ENCODE measurements around the gene D2HGDH.

D2HGDH gene

DNA sequence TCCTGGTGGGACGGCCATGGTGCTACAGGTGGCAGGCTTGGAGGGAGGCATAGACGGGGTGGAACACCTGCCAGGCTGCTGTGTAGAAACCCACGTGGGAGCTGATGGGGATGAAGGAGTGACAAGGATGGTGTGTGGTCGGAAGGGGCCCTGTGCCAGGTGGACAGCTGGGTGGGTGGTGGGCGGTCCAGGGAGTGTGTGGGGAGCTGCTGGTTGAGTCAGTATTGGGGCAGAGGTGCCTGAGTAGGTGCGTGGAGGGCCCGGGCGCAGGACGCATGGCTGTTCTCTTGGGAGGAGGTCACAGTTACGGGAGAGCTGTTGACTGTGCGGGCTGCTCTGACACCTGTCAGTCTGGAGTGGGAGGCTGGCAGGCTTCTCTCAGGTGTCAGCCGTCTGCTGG is 12.6 kb upstream of the D2HGDH start:
- Histone ChIP-seq H3K4me3 (no peak overlapping the region), H3K9ac (ENCODE audit: insufficient read length) (no peak overlapping the region), H3K27ac (no peak overlapping the region), H3K36me3 (ENCODE audit: insufficient read depth, low read length) (peaks cover 65% of the 10 kb centered on the region), H3K9me3 (ENCODE audit: low read depth, low read length) (peaks cover 7% of the 10 kb centered on the region; the same call in 1 of the 2 replicates)
- DNase-seq (ENCODE audit: low read depth, low spot score) = no peak
- no peak for TF ChIP-seq EZH2 (IDR thresholded peaks at IDR 0.05)
- TF ChIP-seq POLR2AphosphoS5 (IDR thresholded peaks at IDR 0.05; ENCODE audit: borderline replicate concordance, low read depth, low read length) = no peak
- no peak for TF ChIP-seq FOXP2 (optimal IDR thresholded peaks at IDR 0.05; ENCODE audit: control extremely low read depth, extremely low read length, insufficient read depth)

DNA sequence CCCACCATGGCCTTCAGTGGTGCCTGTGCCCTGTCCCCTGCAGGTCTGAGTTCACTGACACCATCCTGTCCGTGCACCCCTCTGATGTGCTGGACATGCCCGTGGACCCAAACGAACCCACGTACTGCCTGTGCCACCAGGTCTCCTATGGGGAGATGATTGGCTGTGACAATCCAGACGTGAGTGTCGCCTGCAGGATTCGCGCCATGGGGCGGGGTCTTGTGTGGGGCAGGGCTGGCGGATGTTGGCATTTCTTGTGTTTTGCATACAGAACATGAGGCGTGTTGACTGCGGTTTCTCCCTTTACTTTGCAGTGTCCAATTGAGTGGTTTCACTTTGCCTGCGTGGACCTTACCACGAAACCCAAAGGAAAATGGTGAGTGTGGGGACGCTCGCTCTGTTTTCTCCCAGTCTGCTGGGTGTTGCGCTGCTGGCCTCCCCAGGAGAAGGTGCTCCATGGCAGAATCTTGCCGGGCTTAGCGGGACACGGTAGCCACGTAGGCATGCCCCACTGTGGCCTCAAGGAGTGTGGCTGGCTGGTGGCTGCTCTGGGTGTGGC is 11.5 kb upstream of the D2HGDH start:
- DNase-seq (ENCODE audit: low read depth, low spot score) = no peak
- H3K4me3 ChIP-seq = no peak overlapping the region
- H3K36me3 ChIP-seq (ENCODE audit: insufficient read depth, low read length) = peaks cover 59% of the 10 kb centered on the region

DNA sequence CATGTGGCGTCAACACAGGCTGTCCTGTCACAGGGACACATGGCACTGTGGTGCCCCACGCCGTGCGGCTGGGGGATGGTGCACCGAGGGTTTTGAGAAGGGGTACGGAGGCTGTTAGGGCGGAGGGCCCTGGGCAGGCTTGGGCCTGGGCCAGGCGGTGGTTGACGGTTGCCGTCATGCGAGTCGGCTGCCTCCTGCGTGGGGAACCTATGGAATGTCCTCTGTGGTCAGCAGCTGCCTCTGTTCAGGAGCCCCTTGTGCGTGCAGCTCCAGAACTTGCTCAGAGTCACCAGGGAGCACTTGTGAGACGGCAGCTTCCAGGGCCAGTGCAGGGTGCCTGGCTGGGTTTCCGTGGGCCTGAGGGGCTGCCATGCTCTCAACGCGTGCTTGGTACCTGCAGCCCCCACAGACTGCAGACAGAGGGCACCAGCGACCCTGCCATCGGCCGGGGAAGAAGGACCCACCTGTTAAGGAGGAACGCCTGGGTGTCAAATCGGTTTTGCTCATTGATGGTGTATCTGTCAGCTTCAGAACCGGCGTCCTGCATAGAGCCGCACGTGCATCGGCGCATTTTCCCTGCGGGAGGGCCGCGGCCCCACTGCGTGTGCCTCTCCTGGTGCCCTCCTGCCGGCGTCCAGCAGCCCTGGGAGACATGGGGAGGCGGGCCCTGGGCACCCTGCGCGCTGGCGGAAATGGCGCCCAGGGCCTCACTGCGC is 10.0 kb upstream of the D2HGDH start:
- DNase-seq (ENCODE audit: low read depth, low spot score) = no peak
- no peak for TF ChIP-seq EZH2 (IDR thresholded peaks at IDR 0.05)
- no peak for TF ChIP-seq POLR2AphosphoS5 (IDR thresholded peaks at IDR 0.05; ENCODE audit: borderline replicate concordance, low read depth, low read length)
- TF ChIP-seq FOXP2 (optimal IDR thresholded peaks at IDR 0.05; ENCODE audit: control extremely low read depth, extremely low read length, insufficient read depth) = no peak
- Histone ChIP-seq H3K9ac (ENCODE audit: insufficient read length) (no peak overlapping the region), H3K4me3 (no peak overlapping the region), H3K36me3 (ENCODE audit: insufficient read depth, low read length) (peaks cover 48% of the 10 kb centered on the region), H3K27ac (no peak overlapping the region), H3K9me3 (ENCODE audit: low read depth, low read length) (peaks cover 7% of the 10 kb centered on the region; the same call in 1 of the 2 replicates)

More for the DNA sequence above, 11.5 kb upstream of the D2HGDH start:
- no peak for TF ChIP-seq POLR2AphosphoS5 (IDR thresholded peaks at IDR 0.05; ENCODE audit: borderline replicate concordance, low read depth, low read length)
- no peak for TF ChIP-seq EZH2 (IDR thresholded peaks at IDR 0.05)
- TF ChIP-seq FOXP2 (optimal IDR thresholded peaks at IDR 0.05; ENCODE audit: control extremely low read depth, extremely low read length, insufficient read depth) = no peak
- H3K27ac ChIP-seq = no peak overlapping the region
- no peak overlapping the region for H3K9ac ChIP-seq (ENCODE audit: insufficient read length)
- peaks cover 7% of the 10 kb centered on the region; the same call in 1 of the 2 replicates for H3K9me3 ChIP-seq (ENCODE audit: low read depth, low read length)

DNA sequence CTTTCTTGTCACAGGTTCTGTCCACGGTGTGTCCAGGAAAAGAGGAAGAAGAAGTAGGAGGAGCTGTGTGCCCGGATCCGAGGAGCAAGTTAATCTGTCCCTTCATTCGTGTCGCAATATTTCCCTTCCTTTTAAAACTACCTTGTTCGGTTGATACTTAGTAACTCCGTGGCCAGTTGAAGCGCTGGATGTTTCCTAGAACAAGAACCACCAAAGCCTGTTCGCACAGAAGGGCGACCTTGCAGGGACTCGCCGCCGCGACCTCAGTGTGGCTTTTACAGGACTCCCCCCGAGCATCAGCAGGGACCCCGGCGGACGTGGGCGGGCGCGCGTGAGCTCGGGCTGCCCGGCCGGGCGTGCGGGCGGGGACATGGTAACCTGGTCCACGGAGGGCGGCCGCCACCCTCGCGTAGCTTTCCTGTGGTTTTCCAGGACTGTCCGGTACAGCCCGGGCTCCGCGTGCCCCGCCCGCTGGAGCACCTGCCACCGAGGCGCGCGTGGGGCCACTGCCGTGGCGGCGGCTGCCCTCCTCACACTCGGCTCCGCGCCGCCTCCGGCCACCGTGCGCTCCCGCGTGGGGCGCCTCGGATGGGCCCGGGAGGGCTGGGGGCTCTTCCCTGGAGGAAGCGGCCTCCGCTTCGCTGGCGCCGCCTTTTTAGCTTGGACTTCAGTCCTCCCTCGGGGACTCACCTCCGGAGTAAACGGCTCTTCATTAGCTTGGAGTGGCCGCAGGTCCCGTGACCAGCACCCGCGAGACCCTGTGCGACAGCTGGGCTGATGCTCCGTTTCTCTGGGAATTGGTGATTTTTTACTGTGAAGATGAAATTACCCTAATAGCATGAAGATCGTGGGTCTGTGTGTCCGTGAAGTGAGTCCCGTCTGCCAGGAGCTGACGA is 9.2 kb upstream of the D2HGDH start:
- Histone ChIP-seq H3K36me3 (ENCODE audit: insufficient read depth, low read length) (peaks cover 40% of the 10 kb centered on the region), H3K4me3 (no peak overlapping the region), H3K9ac (ENCODE audit: insufficient read length) (no peak overlapping the region), H3K9me3 (ENCODE audit: low read depth, low read length) (peaks cover 7% of the 10 kb centered on the region; the same call in 1 of the 2 replicates), H3K27ac (no peak overlapping the region)
- no peak for DNase-seq (ENCODE audit: low read depth, low spot score)
- TF ChIP-seq EZH2 (IDR thresholded peaks at IDR 0.05) = no peak
- TF ChIP-seq POLR2AphosphoS5 (IDR thresholded peaks at IDR 0.05; ENCODE audit: borderline replicate concordance, low read depth, low read length) = no peak
- TF ChIP-seq FOXP2 (optimal IDR thresholded peaks at IDR 0.05; ENCODE audit: control extremely low read depth, extremely low read length, insufficient read depth) = no peak

DNA sequence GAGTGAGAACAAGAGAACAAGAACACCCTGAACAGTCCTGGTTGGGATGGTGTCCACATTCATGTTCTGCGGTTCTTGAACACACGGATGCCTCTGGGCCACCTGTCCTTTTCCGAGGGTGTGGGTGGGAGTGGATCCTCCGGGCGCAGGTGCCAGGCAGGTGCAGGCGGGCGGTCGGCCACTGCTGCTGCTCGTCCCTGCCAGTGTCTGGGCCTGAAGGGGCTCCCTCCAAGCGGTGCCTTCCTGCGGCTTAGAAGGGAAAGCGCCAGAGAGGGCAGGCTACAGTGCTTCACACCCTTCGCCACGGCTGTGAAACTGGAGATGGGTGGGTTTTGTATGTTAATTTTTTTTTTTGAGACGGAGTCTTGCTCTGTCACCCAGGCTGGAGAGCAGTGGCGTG is 8.0 kb upstream of the D2HGDH start:
- Histone ChIP-seq H3K36me3 (ENCODE audit: insufficient read depth, low read length) (peaks cover 27% of the 10 kb centered on the region), H3K9ac (ENCODE audit: insufficient read length) (no peak overlapping the region), H3K4me3 (no peak overlapping the region), H3K27ac (peak overlapping the region; percentile 46; the same call in 1 of the 2 replicates), H3K9me3 (ENCODE audit: low read depth, low read length) (peaks cover 1% of the 10 kb centered on the region; the same call in 1 of the 2 replicates)
- DNase-seq (ENCODE audit: low read depth, low spot score) = no peak
- TF ChIP-seq FOXP2 (optimal IDR thresholded peaks at IDR 0.05; ENCODE audit: control extremely low read depth, extremely low read length, insufficient read depth) (no peak), EZH2 (IDR thresholded peaks at IDR 0.05) (no peak), POLR2AphosphoS5 (IDR thresholded peaks at IDR 0.05; ENCODE audit: borderline replicate concordance, low read depth, low read length) (no peak)

DNA sequence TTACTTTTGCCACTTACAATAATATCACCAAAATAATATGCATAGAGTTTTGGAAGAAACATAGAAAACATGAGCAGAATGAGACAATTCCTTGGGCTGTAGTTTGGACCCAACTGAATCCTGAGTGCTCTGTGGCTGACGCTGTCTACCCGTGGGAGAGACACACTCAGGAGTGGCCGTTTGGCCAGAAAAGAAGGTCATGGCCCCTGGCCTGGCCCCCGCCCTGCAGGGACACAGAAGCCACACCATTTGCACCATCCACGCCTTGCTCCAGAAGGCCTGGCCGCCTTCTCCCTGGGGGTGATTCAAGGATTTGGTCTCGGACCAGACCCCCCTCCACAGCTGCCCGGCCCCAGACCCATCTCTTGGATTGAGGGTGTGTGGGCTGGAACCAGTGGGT is 6.4 kb upstream of the D2HGDH start:
- Histone ChIP-seq H3K4me3 (no peak overlapping the region), H3K9me3 (ENCODE audit: low read depth, low read length) (no peaks in the 10 kb centered on the region), H3K36me3 (ENCODE audit: insufficient read depth, low read length) (peaks cover 12% of the 10 kb centered on the region), H3K27ac (no peak overlapping the region), H3K9ac (ENCODE audit: insufficient read length) (no peak overlapping the region)
- TF ChIP-seq EZH2 (IDR thresholded peaks at IDR 0.05) = no peak
- TF ChIP-seq FOXP2 (optimal IDR thresholded peaks at IDR 0.05; ENCODE audit: control extremely low read depth, extremely low read length, insufficient read depth) = no peak
- TF ChIP-seq POLR2AphosphoS5 (IDR thresholded peaks at IDR 0.05; ENCODE audit: borderline replicate concordance, low read depth, low read length) = no peak
- no peak for DNase-seq (ENCODE audit: low read depth, low spot score)

DNA sequence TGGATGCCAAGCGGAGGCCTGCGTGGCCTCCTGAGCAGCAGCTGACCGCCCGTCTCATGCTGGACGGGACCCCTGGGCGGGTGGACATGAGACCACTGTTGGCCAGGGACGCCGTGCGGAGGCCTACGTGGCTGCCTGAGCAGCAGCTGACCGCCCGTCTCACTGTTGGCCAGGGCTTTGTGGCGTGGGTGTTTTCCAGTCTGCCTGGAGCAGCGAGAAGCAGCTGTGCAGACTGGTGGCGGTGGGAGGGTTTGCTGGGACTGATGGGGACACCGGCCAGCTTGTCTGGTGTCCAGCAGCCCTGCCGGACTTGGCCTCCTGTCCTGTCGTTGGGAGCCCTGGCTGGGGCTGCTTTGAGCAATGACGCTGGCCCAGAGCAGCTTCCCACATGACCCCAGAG is 5.8 kb upstream of the D2HGDH start:
- no peak overlapping the region for H3K27ac ChIP-seq
- DNase-seq (ENCODE audit: low read depth, low spot score) = no peak
- no peaks in the 10 kb centered on the region for H3K9me3 ChIP-seq (ENCODE audit: low read depth, low read length)
- H3K36me3 ChIP-seq (ENCODE audit: insufficient read depth, low read length) = peaks cover 6% of the 10 kb centered on the region; the same call in 1 of the 2 replicates
- TF ChIP-seq POLR2AphosphoS5 (IDR thresholded peaks at IDR 0.05; ENCODE audit: borderline replicate concordance, low read depth, low read length) = no peak
- no peak for TF ChIP-seq FOXP2 (optimal IDR thresholded peaks at IDR 0.05; ENCODE audit: control extremely low read depth, extremely low read length, insufficient read depth)
- TF ChIP-seq EZH2 (IDR thresholded peaks at IDR 0.05) = no peak
- H3K4me3 ChIP-seq = no peak overlapping the region
- H3K9ac ChIP-seq (ENCODE audit: insufficient read length) = no peak overlapping the region

DNA sequence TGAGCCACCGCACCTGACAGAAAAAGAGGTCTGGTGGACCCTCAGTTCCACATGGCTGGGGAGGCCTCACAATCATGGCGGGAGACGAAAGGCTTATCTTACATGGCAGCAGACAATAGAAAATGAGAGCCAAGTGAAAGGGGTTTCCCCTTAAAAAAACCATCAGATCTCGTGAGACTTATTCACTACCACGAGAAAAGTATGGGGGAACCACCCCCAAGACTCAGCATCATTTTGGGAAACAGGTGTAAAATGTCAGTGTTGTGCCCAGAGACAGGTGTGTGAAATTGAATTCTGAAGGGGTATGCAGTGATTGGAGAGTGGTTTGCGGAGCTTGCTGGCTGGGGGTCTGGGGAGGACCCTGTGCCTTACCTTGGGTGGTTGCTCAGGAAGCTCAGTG is 4.6 kb upstream of the D2HGDH start:
- no peak for DNase-seq (ENCODE audit: low read depth, low spot score)
- Histone ChIP-seq H3K9ac (ENCODE audit: insufficient read length) (no peak overlapping the region), H3K27ac (no peak overlapping the region), H3K9me3 (ENCODE audit: low read depth, low read length) (no peaks in the 10 kb centered on the region), H3K36me3 (ENCODE audit: insufficient read depth, low read length) (no peaks in the 10 kb centered on the region; the same call in 1 of the 2 replicates), H3K4me3 (no peak overlapping the region)
- no peak for TF ChIP-seq EZH2 (IDR thresholded peaks at IDR 0.05)
- no peak for TF ChIP-seq POLR2AphosphoS5 (IDR thresholded peaks at IDR 0.05; ENCODE audit: borderline replicate concordance, low read depth, low read length)
- no peak for TF ChIP-seq FOXP2 (optimal IDR thresholded peaks at IDR 0.05; ENCODE audit: control extremely low read depth, extremely low read length, insufficient read depth)
